Activated CD8-positive, alpha-beta memory T cell treated with anti-CD3 and anti-CD28 coated beads, Interleukin-2, amount 50 U/mL, for 24 hours (primary cell): ENCODE results near the gene TBC1D8.

Experiments used
- DNase-seq: peaks from one replicate; pipeline ENCODE4 v3.0.0-alpha.2; 2020; ENCODE audit errors: extremely low read depth

Gene TBC1D8

GRCh38 chr2:100999995-101000394 is 151.2 kb downstream of the TBC1D8 start:
- no peak for DNase-seq

- DNase-seq = no peak
Measured at GRCh38 chr2:100998235-100998573, 153.0 kb downstream of the TBC1D8 start.

- DNase-seq = no peak
Measured at GRCh38 chr2:100997509-100998234, 153.5 kb downstream of the TBC1D8 start.

- DNase-seq = no peak
Measured at GRCh38 chr2:100995309-100996075, 155.7 kb downstream of the TBC1D8 start.

GRCh38 chr2:100993294-100993693 is 157.9 kb downstream of the TBC1D8 start:
- no peak for DNase-seq

GRCh38 chr2:100992262-100992661 is 158.9 kb downstream of the TBC1D8 start:
- DNase-seq = no peak

- DNase-seq = no peak
Measured at GRCh38 chr2:100991404-100991773, 159.8 kb downstream of the TBC1D8 start.

- no peak for DNase-seq
Measured at GRCh38 chr2:100990650-100991403, 160.4 kb downstream of the TBC1D8 start.

GRCh38 chr2:100990166-100990565 is 161.0 kb downstream of the TBC1D8 start:
- no peak for DNase-seq

GRCh38 chr2:100989666-100990065 is 161.5 kb downstream of the TBC1D8 start:
- DNase-seq = no peak

- no peak for DNase-seq
Measured at GRCh38 chr2:100988630-100989417, 162.4 kb downstream of the TBC1D8 start.

- no peak for DNase-seq
Measured at GRCh38 chr2:100987974-100988373, 163.2 kb downstream of the TBC1D8 start.

- no peak for DNase-seq
Measured at GRCh38 chr2:100987536-100987935, 163.6 kb downstream of the TBC1D8 start.

GRCh38 chr2:100986157-100986556 is 165.0 kb downstream of the TBC1D8 start:
- no peak for DNase-seq

GRCh38 chr2:100984892-100985307 is 166.3 kb downstream of the TBC1D8 start:
- DNase-seq = no peak

GRCh38 chr2:100983684-100984310 is 167.4 kb downstream of the TBC1D8 start:
- no peak for DNase-seq

GRCh38 chr2:100983201-100983600 is 168.0 kb downstream of the TBC1D8 start:
- no peak for DNase-seq

GRCh38 chr2:100982431-100982861 is 168.7 kb downstream of the TBC1D8 start:
- no peak for DNase-seq

GRCh38 chr2:100981011-100981410 is 170.2 kb downstream of the TBC1D8 start:
- no peak for DNase-seq

GRCh38 chr2:100980046-100980445 is 171.1 kb downstream of the TBC1D8 start:
- no peak for DNase-seq

- DNase-seq = no peak
Measured at GRCh38 chr2:100978582-100979191, 172.5 kb downstream of the TBC1D8 start.
